NCI-H1105 treated with DMSO at 0.1 percent for 48 hours (cell line): ENCODE measurements around the gene CDK5R2.

Experiments
- DNase-seq: peaks from one replicate; lab custom pipeline; 2025; lab: John Stamatoyannopoulos, UW

Gene CDK5R2

GRCh38 chr2:218990052-218990451, 30.6 kb downstream of the CDK5R2 start:
- DNase-seq, result no peak

- no peak for DNase-seq
Measured at GRCh38 chr2:218990612-218991011, 31.1 kb downstream of the CDK5R2 start.

- no peak for DNase-seq
Measured at GRCh38 chr2:218991674-218992168, 32.3 kb downstream of the CDK5R2 start.

GRCh38 chr2:218992196-218992595, 32.7 kb downstream of the CDK5R2 start:
- DNase-seq, result no peak

GRCh38 chr2:218992703-218993344, 33.4 kb downstream of the CDK5R2 start:
- DNase-seq, result peak; percentile 37

- peak; percentile 35 for DNase-seq
Measured at GRCh38 chr2:218993345-218994315, 34.2 kb downstream of the CDK5R2 start, which contains the start of gene CRYBA2. CRYBA2 (minus strand) TSS chr2:218993422; CDS start chr2:218993176, 246 bp downstream.

- DNase-seq, result no peak
Measured at GRCh38 chr2:218995561-218995960, 36.1 kb downstream of the CDK5R2 start.

GRCh38 chr2:218995972-218996711, 36.7 kb downstream of the CDK5R2 start:
- peak; percentile 77 for DNase-seq

GRCh38 chr2:218996937-218997336, 37.5 kb downstream of the CDK5R2 start:
- DNase-seq, result peak; percentile 85

- DNase-seq, result peak; percentile 81
Measured at GRCh38 chr2:218997731-218998130, 38.3 kb downstream of the CDK5R2 start.

- DNase-seq, result peak; percentile 16
Measured at GRCh38 chr2:218998414-218999002, 39.0 kb downstream of the CDK5R2 start.

- no peak for DNase-seq
Measured at GRCh38 chr2:218999021-218999880, 39.8 kb downstream of the CDK5R2 start.

GRCh38 chr2:218999881-219000568, 40.6 kb downstream of the CDK5R2 start:
- peak; percentile 91 for DNase-seq

GRCh38 chr2:219000569-219000960, 41.1 kb downstream of the CDK5R2 start:
- peak; percentile 39 for DNase-seq

GRCh38 chr2:219001100-219001576, 41.7 kb downstream of the CDK5R2 start:
- peak; percentile 26 for DNase-seq

- DNase-seq, result peak; percentile 94
Measured at GRCh38 chr2:219001577-219002394, 42.3 kb downstream of the CDK5R2 start.

GRCh38 chr2:219002395-219003266, 43.2 kb downstream of the CDK5R2 start:
- DNase-seq, result no peak

GRCh38 chr2:219003267-219003634, 43.8 kb downstream of the CDK5R2 start:
- DNase-seq, result no peak
